SKM-1 treated with dmso at 0.1 percent for 144 hours (cell line): Measurements from ENCODE around the gene ELMO1.

Source experiments
- DNase-seq: peaks from one replicate; lab custom pipeline; 2025; ENCODE audit not compliant: unreplicated experiment; lab: John Stamatoyannopoulos, UW

Gene ELMO1

GRCh38 chr7:37198041-37198905 lies 250.4 kb downstream of the ELMO1 start:
- DNase-seq = no peak

- no peak for DNase-seq
Observed at GRCh38 chr7:37197108-37197507, 251.6 kb downstream of the ELMO1 start.

DNA sequence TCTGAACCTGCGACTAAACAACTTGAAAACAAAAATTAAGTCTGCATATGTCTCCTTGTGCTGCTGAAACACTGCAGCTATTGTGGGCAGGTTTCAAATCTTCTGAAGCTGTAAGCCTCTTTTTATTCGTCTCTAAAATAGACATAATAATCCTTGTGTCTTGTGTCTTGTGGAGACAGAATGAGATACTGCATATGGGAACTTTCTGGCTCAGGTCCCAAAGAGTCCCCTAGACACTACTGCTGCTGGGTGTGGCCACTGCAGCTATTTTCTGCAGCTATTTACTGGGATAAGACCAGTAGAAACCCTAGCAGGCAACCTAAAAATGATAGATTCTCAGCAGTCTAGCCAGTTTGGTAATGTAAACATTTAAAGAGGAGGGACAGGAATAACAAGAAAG lies 252.0 kb downstream of the ELMO1 start:
- DNase-seq = no peak

GRCh38 chr7:37195388-37195787 lies 253.3 kb downstream of the ELMO1 start:
- no peak for DNase-seq

- DNase-seq = no peak
Observed at GRCh38 chr7:37194943-37195342, 253.7 kb downstream of the ELMO1 start.

- DNase-seq = no peak
Observed at GRCh38 chr7:37193775-37194135, 254.9 kb downstream of the ELMO1 start.

- no peak for DNase-seq
Observed at GRCh38 chr7:37193087-37193774, 255.4 kb downstream of the ELMO1 start.

DNA sequence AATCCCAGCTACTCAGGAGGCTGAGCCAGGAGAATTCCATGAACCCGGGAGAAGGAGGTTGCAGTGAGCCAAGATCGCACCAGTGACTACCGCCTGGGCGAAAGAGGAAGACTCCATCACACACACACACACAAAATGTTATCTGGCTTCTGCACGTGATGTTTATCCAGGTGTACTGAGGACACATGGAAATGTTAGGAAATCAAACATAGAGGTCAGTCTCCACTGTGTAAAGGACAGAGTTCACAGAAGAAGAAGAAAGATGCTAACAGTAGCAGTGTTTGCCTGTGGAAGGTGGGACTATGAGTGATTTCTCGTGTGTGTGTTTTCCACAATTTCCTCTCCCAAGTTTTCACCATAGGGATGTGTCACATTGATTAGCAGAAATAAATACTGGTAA lies 256.9 kb downstream of the ELMO1 start:
- DNase-seq = no peak

- DNase-seq = no peak
Observed at GRCh38 chr7:37187179-37187578, 261.5 kb downstream of the ELMO1 start.

GRCh38 chr7:37186753-37187152 lies 261.9 kb downstream of the ELMO1 start:
- DNase-seq = no peak

- DNase-seq = no peak
Observed at GRCh38 chr7:37181550-37181932, 267.1 kb downstream of the ELMO1 start.

GRCh38 chr7:37180828-37181549 lies 267.7 kb downstream of the ELMO1 start:
- no peak for DNase-seq

- DNase-seq = no peak
Observed at GRCh38 chr7:37176079-37176478, 272.6 kb downstream of the ELMO1 start.

- DNase-seq = no peak
Observed at GRCh38 chr7:37174460-37174859, 274.2 kb downstream of the ELMO1 start.

DNA sequence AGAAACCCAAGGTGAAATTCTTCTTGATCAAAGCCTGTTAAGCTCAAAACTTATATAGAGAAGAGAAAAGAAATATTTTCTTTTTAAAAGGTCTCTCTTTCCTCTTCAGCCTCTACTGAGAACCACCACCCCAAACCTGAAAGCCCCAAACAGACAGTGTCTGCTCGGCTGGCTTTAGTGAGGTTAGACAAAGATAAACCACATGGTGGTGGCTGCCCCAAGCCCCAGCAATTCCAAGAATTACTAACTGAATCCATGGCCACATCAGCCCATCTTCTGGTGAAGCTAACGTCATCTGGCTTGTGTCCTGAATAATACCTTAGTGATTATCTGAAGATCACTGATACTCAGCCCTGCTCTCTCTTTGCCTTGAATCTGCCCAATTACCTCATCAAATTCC lies 275.0 kb downstream of the ELMO1 start:
- DNase-seq = no peak

DNA sequence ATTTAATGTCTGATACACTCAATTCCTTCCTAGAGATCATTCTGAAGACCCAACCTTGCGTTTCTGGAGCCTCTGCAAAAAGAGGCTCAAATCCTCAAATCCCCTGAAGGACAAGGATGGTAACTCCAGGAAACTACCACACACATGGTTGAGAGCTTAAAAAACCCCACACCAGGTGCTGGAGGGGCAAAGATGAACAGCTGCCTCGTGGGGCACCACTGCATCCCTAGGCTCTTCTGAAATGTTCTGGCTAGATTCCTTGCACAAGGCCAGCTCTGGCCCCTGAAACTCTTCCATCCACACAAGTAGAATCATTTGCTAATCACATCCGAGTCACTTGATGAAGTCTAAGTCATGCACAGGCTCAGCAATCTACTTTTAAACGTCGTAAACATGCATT lies 286.6 kb downstream of the ELMO1 start:
- DNase-seq = no peak

DNA sequence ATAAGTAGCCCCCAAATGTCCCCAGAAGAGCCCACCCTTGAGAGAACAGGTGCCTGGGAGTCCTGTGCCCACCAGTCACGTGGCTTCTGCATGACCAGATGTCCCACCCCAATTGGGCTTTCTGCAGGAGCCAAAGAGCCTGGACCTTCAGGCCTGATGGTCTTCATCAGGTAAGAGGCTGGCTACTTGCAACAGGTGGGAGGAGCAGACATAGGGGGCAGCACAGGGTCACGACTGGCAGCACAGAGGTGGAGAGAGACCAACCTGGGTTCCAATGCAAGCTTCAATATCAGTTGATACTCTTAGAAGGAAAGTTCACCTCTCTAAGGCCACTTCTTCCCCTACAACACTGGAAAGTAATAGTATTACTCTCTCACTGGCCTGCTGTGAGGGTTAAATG lies 288.0 kb downstream of the ELMO1 start:
- DNase-seq = no peak

DNA sequence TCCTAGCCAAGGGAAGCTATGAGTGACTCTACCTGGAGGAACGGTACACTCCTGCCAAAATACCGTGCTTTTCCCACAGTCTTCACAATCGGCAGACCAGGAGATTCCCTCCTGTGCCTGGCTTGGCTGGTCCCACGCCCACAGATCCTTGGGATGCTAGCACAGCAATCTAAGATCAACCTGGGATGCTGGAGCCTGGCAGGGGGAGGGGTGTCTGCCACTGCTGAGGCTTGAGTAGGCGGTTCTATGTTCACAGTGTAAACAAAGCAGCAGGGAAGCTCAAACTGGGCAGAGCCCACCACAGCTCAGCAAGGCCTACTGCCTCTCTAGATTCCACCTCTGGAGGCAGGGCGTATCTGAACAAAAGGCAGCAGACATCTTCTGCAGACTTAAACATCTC lies 295.3 kb downstream of the ELMO1 start:
- DNase-seq = no peak

GRCh38 chr7:37151741-37152413 lies 296.8 kb downstream of the ELMO1 start:
- no peak for DNase-seq

DNA sequence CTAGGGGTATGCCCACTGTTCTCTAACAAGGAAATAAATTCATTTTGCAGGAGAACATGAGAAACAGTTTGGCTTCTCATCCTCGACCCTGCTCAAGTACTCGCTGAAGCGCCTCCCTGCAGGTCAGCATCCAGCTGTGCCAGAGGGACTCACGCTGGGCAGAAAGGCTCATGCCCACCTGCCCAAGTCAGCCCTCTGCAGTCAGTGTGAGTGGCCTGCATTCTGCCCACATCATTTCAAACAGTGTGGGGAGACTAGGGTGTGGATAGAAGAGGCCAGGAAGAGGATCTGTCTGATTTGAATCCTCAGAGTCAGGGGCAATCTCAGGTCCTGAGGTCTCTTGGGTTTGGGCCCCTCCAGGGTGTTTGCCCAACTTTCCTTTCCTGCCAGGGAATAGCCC lies 297.8 kb downstream of the ELMO1 start:
- no peak for DNase-seq

DNA sequence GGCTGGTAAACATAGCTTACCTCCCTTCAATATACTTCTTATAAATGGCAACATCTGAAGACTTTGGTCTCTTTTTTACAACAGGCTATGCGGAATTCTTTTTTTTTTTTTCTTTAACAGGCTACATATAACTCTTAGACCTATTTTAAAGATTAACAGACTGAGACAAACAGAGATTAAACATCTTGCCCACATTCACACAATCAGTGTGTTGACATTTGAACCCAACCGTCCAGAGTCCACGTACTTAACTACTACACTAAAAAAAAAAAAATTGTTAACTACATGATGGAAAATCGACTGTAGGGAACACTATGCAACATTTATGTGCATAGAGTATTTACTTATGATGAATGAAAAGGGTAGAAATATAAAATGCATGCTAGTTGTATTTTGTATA lies 298.5 kb downstream of the ELMO1 start:
- DNase-seq = no peak

- DNase-seq = no peak
Observed at GRCh38 chr7:37149773-37150124, 298.9 kb downstream of the ELMO1 start.
